ENCODE results near the gene SKP1.

DNA sequence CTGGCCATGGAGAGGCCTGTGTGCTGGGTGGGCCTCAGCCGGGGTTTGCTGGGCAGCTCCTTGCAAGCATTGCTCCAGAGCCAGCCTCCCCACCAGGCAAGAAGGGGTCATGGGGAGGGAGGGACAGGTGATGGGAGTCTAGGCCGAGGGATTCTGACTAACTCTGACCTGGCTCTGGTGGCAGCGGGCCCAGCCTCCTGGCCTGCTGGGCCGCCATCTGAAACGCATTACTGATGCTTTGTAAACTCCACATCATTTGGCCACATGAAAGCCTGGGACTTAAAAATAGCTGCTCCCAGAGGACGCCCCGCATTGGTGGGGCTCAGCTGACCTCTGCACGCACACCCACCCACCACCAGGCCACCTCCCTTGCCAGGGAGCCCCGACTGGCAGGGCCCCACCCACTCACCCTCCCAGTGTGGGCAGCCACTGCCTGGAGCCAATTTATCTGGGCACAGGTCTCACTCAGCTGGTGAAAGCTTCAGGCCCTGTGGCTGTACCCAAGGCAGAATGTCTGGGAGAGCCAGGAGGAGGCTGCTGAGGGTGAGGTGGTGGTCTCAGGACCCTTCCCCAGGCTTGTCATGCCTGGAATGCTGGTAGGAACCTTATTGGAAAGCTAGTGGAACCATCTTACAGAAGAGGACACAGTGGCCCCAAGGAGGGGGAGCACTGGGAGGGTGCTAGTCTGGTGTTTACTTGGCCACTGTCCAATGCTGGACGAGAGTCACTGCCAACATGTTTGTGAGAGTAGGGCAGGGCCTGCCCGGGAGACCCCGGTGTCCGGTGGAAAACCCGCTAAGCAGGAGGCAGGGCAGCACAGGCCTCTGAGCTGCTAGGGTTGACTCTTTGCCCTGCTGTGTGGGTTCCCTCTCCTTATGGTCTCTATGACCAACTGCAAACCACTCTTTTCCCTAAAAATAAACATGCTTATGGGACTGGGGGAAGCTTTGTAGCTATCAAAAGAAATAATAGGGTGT is 51.4 kb downstream of the SKP1 start:
- TF ChIP-seq GABPA (IDR thresholded peaks at IDR 0.05; ENCODE audit: low read depth), result no peak
- TF ChIP-seq CBX5 (IDR thresholded peaks at IDR 0.05; ENCODE audit: low read depth), result no peak
- TF ChIP-seq, protein P1, sequence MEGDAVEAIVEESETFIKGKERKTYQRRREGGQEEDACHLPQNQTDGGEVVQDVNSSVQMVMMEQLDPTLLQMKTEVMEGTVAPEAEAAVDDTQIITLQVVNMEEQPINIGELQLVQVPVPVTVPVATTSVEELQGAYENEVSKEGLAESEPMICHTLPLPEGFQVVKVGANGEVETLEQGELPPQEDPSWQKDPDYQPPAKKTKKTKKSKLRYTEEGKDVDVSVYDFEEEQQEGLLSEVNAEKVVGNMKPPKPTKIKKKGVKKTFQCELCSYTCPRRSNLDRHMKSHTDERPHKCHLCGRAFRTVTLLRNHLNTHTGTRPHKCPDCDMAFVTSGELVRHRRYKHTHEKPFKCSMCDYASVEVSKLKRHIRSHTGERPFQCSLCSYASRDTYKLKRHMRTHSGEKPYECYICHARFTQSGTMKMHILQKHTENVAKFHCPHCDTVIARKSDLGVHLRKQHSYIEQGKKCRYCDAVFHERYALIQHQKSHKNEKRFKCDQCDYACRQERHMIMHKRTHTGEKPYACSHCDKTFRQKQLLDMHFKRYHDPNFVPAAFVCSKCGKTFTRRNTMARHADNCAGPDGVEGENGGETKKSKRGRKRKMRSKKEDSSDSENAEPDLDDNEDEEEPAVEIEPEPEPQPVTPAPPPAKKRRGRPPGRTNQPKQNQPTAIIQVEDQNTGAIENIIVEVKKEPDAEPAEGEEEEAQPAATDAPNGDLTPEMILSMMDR (IDR thresholded peaks at IDR 0.05 in 2 of 3, conservative IDR thresholded peaks at IDR 0.05 in 1 of 3; ENCODE audit: control insufficient read depth in 2 of 3, extremely low read depth in 1 of 3, insufficient read depth in 1 of 3, low read depth in 3 of 3, low read length in 3 of 3), result no peak

Measured in GM12878 (cell line).